Right lobe of liver (tissue), 4 donors: Measurements from ENCODE around the gene CCDC137.

ENCODE experiments used
- CTCF ChIP-seq, 4 donors: fragments of 200-600 bp in 3 of 4; fragments of 450-650 bp in 1 of 4; IDR thresholded peaks; one replicate each; pipeline versions ENCODE4 v1.5.1 to v1.8.0; 2016 to 2022; ENCODE audit warnings: antibody characterized with exemption in 4 of 4, mild to moderate bottlenecking in 2 of 4
- POLR2A ChIP-seq: fragments of 450-650 bp; IDR thresholded peaks from one replicate; pipeline ENCODE4 v1.6.1; 2017; ENCODE audit warnings: antibody characterized with exemption, mild to moderate bottlenecking
- donor health status: DM: no; HTN: no; CAD: no.
- donor health status: DM: no; HTN: no; CAD: no.
- donor health status: DM: no; HTN: yes; CAD: no.

- TF ChIP-seq POLR2A (no peak), CTCF (IDR thresholded peaks at IDR 0.05) (no peak)
Observed at GRCh38 chr17:81621494-81622130, 44.9 kb upstream of the CCDC137 start.
